ENCODE measurements around the gene CHMP6.
"Not testable (repeated sequence)": the region's sequence is repeated elsewhere in the genome, so short reads cannot be mapped to it uniquely, and the experiment has no call there.

The CHMP6 gene

DNA sequence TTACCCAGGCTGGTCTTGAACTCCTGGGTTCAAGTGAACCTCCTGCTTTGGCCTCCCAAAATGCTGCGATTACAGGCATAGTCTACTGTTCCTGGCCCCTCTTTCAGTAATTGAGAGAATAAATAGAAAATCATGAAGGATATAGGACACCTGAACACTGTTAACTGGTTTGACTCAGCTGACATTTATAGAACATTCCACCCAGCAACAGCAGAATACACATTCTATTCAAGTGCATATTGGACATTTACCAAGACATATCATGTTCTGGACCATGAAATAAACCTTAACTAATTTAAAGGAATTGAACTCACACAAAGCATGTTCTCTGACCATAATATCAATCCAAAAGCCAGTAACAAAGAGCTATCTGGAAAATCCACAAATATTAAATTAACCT is 23.5 kb downstream of the CHMP6 start:
- DNase-seq: no peak

DNA sequence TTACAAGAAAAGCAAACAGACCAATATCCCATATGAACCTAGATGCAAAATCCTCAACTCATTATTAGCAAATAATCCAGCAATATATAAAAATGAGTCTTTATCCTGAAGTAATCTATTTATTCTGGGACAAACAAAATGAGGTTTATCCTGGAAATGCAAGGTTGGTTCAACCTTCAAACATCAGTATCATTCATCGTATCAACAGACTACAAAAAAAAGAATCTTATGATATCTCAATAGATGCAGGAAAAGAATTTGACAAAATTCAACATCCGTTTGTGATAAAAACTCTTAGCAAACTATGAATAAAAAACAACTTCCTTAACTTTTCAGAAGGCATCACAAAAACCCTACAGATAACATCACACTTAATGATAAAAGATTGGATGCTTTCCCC is 24.9 kb downstream of the CHMP6 start:
- no peak for DNase-seq

GRCh38 chr17:81017330-81017729 is 25.7 kb downstream of the CHMP6 start:
- DNase-seq: not testable (repeated sequence)

DNA sequence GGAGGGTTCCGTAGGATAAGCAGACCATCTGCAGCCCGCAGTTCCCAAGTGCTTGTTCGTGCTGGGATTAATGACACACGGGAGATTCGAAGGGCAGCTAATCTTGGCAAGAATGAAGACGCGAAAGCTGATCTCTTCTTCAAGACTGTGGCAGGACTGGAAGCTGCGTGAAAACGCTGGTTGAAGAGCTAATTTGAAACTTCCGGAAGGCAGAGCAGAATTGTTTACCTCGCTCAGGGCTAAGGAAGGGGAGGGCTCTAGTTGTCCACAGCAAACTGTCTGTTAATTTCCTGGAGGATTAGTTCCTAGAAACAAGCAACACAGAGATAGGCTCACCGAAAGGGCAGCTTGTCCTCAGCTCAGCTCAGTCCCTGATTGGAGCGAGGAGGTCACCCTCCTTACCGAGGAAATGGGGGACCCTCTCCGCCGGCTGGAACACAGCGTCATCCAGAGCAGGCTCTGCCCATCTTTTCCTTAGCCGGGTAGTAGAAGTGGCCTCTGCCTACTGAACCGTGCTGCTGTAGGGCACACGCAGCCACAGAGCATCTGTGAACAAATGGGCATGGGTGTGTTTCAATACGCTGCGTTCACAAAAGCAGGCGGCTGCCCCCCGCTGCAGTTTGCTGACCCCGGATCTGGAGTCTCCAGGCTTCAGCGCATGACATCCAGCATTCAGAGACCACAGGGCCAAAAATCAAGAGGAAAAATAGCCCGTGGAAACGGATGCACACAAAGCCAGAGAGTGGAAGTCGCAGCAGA is 26.6 kb downstream of the CHMP6 start:
- no peak for DNase-seq

- DNase-seq: no peak
Measured at GRCh38 chr17:81019563-81020442, 28.2 kb downstream of the CHMP6 start.

- no peak for DNase-seq
Measured at GRCh38 chr17:81020443-81020766, 28.8 kb downstream of the CHMP6 start.

DNA sequence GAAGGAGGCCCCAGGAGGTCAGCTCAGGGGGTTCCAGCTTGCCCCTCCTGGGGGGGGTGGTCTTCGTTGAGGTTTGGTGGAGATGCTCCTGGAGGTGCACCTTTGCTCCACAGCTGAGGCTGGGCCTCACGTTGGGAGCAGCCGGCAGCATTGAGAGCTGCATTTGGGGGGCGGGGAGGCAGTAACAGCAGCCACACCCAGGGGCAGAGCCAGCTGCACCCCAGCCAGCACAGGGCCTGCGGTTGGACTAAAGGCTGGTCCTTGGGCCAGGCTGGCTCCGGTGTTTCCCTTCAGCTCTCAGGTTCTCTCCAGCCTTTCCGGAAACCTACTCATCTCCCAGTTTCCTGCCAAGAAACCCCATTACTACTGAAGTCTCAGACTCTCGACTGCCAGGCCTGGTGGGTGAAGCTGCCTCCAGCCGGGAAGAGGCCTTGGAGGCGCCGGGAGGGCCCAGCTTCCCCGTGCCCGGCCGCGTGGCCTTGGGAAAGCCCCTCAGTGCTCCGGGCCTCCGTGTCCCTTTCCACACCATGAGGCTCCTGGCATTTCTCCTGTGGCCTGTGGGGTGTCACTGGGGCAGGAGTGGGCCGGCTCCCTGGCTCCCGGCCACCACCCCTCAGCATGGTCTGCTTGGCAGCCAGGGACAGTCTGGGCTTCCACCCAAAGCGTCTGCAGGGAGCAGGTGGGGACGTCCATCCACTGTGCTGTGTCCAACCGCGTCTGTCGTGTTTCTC is 29.3 kb downstream of the CHMP6 start:
- DNase-seq: no peak

DNA sequence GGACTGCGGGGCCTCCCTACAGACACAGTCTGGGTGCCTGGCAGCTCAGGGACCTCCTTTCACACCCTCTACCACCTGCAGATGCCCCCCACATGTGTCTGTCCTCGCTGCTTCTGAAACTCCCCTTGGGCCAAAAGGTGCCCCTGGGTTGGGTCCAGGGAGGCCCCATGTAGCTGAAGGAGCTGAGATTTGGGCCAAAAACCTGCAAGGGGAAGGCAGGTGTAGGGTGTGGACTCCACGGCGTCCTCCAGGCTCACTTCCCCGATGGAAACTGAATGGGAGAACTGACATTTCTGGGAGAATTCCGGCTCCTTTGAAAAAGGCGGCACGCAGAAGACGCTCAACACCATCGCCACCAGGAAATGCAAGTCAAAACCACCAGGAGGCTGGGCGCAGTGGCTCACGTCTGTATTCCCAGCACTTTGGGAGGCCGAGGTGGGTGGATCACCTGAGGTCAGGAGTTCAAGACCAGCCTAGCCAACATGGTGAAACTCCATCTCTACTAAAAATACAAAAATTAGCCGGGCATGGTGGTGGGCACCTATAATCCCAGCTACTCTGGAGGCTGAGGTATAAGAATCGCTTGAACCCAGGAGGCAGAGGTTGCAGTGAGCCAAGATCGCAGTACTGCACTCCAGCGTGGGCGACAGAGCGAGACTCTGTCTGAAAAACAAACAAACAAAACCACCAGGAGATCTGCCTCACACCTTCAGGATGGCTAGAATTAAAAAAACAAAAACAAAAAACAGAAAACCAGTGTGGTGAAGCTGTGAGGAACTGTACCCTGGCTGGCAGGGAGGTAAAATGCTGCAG is 30.1 kb downstream of the CHMP6 start:
- DNase-seq: no peak

DNA sequence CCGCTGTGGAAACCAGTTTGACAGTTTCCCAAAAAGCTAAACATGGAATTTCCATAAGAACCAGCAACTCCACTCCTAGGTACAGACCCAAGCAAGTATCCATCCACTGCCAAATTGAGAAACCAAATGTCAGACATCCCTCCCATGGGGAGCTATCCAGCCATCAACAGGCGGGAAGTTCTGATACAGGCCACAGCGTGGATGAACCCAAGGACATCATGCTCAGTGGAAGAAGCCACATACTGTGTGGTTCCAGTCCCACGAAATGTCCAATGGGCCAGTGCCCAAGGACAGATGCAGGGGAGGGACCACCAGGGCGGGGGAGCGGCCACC is 30.7 kb downstream of the CHMP6 start:
- DNase-seq: no peak

DNA sequence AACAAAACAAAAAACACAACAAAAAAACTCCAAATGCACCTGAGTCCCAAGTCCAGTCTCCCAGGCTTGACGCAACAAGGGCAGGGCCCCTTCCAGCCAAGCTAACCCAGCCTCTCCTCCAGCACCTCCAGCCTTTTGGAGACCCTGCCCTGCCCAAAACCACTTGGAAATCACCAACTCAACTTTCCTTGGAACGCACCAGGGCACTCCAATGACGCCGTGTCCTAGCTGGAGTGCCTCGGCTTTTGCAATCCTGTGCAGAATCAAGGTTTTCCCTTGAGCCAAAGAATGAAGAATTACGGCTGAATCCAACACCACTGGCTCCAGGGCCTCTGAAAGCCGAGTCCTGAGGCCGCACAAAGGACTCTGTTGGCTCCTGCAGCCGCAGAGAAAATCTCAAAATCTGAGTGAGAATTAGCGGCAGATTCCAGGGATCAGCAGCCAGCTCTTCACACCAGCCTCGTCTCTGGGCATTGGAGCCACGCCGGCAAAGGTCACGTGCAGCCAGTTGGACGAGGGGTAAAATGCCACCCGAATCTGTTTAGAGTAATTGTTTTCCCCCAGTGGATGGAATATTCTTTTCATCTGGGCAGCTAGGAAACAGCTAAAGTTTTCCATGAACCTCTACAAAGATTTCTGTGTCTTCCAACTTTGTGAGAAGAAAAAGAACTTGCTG is 33.6 kb downstream of the CHMP6 start:
- DNase-seq: no peak

- DNase-seq: no peak
Measured at GRCh38 chr17:81025741-81026129, 34.1 kb downstream of the CHMP6 start.

DNA sequence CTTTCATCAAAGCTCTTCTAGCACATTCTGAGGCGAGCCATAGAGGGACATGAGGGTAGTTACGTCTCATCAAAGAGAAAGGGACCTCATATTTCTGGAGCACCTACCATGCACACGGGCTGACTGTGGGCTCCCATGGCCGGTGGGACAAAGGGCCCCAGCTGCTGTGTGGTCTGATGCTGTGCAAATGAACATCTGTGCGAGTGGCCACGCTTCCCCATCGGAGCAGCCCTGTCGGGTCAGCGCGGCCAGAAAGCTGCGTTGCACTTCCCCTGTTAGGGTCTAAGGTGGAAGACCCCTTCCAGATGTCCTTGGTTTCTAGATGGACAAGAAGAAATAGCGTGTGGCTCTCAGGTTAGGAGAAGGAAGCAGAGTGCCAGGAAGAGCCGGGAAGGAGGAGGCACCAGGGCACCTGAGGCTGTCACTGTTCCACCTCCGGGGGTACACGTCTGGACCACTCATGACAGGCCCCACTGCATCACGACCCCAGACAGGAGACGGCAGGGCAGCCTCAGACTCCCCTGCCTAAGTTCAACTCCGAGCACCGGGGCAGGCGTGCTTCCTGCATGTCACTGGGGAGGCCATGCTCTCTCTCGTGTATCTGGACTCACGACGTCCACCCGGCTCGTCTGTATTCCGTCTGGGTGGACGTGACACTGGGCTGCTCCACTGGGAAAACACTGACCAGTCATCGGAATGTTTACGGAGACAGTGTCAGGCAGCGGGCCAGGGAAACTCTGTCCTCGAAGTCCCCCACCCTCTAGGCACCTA is 34.8 kb downstream of the CHMP6 start:
- no peak for DNase-seq

DNA sequence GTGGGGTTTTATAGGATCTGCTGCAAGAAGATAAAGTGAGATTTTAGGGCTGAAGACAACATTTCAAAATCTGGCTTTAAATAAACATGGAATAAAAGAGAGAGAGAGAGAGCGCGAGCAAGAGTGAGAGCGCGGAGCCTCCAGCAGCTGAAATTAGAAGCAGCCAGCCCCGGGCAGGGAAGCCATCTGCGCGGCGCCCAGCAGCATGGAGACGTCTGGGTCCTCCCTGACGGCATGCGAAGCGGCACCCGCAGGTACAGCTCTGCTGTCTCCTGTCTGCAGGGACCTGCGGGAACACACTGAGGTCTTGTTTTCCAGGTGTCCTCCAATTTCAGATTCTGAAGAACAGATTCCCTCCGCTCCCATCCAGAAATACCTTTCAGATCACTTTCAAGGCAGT is 35.4 kb downstream of the CHMP6 start:
- DNase-seq: no peak

GRCh38 chr17:81027591-81028505 is 36.2 kb downstream of the CHMP6 start:
- DNase-seq: no peak

- DNase-seq: no peak
Measured at GRCh38 chr17:81028506-81028858, 36.8 kb downstream of the CHMP6 start.

GRCh38 chr17:81029859-81030258 is 38.2 kb downstream of the CHMP6 start:
- DNase-seq: no peak

- not testable (repeated sequence) for DNase-seq
Measured at GRCh38 chr17:81030312-81030711, 38.7 kb downstream of the CHMP6 start.

DNA sequence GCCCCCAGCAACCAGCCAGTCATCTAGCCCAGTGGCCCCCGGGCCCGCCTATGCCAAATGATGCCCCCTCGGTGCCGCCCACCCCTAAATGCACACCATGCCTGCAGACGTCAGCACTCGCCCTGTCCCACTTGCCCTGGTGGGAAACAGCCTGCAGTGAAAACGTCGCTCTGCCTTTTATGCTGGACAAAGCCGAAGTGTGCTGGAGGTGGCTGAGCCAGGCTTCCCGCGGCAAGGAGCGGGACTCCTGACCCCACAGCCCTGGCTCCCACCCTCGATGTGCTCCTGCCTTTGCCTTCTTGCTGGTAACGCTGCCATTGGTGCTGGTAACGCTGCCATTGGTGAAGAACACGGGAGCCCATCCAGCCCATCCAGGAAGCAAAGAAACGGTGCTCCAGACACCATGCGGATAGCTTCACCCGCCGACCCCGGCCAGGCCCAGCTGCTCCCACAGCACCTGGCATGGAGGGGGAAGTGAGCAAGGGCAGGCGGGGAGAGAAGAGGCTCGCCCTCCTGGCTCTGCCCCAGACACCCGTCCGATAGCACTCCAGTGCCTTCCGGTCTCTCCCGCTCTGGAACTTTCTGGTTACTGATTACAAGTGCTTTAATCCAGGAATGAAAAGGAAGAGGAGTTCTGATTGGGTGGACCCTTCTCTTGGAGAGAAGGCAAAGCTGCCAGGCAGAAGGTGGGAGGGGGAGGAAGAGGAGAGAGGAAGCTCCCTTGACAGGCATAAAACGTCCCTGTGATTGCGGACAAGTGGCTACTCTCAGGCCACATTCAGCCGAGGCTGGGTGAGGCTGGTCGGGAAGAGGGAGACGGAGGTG is 39.3 kb downstream of the CHMP6 start:
- no peak for DNase-seq
